ENCODE measurements around the gene LSMEM2. TPM values are rescaled to one million over a fixed set of nuclear protein-coding genes. Genes with fewer than 3 reads are reported as not detected.

Gene LSMEM2
- total and polyA plus RNA-seq, 2 of the 8 experiments (the other 6 are each of a cell fraction or from before 2014, with no cell fraction given), result 0.58 to 0.68 TPM

DNA sequence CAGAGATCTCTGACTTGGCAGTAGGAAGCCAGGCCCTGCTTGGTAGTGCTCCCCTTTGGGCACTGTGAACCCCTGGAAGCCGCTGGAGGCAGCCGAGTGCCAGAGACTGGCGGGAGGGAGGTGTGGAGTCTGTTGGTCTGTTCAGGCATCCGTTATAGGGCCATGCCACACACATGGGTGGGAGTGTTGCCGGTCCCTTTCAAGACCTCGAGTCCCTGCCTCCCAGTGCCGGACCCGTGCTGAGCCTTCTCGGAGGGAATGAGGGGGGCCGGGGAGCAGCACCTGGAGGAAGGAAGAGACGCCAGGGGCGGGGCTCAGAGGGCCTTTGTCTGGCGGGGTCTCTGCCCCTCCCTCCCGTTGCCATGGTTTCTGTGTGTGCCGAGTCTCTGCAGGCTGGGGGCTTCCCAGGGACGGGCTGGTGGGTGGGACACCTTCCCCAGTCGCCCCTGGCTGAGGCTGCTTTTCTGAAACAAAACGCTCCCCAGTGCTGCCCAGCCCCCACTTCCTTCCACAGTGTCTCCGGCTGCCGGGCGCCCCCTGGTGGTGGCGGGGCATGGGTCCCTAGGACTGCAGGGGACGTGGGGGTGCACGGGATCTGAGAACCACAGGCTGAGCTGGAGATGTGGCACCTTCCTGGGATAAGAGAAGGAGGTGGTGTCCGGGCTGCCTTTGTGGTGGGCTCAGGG, 32.9 kb upstream of the LSMEM2 start (continued):
- TF ChIP-seq TCF12 (IDR thresholded peaks at IDR 0.05; ENCODE audit: low read depth, low read length) (no peak; the same call in 1 of the 2 replicates), CBX8 (IDR thresholded peaks at IDR 0.05; ENCODE audit: borderline replicate concordance, low read depth, low read length) (no peak), MAFK (IDR thresholded peaks at IDR 0.05; ENCODE audit: low read depth, low read length) (no peak; the same call in 1 of the 2 replicates), GABPA (IDR thresholded peaks at IDR 0.05; ENCODE audit: borderline replicate concordance, insufficient read depth, low read length) (peak; percentile 53; the same call in 1 of the 2 replicates), BACH1 (IDR thresholded peaks at IDR 0.05; ENCODE audit: low read length) (peak; percentile 60; the same call in 1 of the 2 replicates), JUN (IDR thresholded peaks at IDR 0.05; ENCODE audit: low read depth, low read length) (no peak), RNF2 (IDR thresholded peaks at IDR 0.05; ENCODE audit: borderline replicate concordance, low read depth, low read length, missing control alignments, poor library complexity, severe bottlenecking) (no peak), SIX5 (IDR thresholded peaks at IDR 0.05; ENCODE audit: low read depth, low read length) (no peak), SIN3A (conservative IDR thresholded peaks at IDR 0.05 in 1 of 2, IDR thresholded peaks at IDR 0.05 in 1 of 2; ENCODE audit: low read depth in 1 of 2, low read length in 2 of 2) (peak; percentile 77 to 88; a peak in 3 of 4 replicates), CEBPB (IDR thresholded peaks at IDR 0.05; ENCODE audit: low read depth, low read length) (no peak), NANOG (IDR thresholded peaks at IDR 0.05; ENCODE audit: insufficient read depth, low read depth, low read length, poor library complexity, severe bottlenecking) (no peak), PHF8 (conservative IDR thresholded peaks at IDR 0.05; ENCODE audit: low read depth, low read length) (no peak), CHD2 (IDR thresholded peaks at IDR 0.05; ENCODE audit: low read length) (peak; percentile 73; the same call in 1 of the 2 replicates), YY1 (IDR thresholded peaks at IDR 0.05; ENCODE audit: low read depth, low read length) (no peak), TBP (IDR thresholded peaks at IDR 0.05; ENCODE audit: low read depth, low read length) (peak; percentile 47; the same call in 1 of the 2 replicates), SRF (IDR thresholded peaks at IDR 0.05; ENCODE audit: low read depth, low read length) (0 out of 2 replicates have a peak, but pooled peaks have one; percentile 27), TEAD4 (IDR thresholded peaks at IDR 0.05; ENCODE audit: low read depth, low read length) (no peak), CTBP2 (IDR thresholded peaks at IDR 0.05; ENCODE audit: borderline replicate concordance, insufficient read depth, insufficient read length, low read length) (peak; percentile 84), RFX5 (IDR thresholded peaks at IDR 0.05; ENCODE audit: borderline replicate concordance, low read depth, low read length) (no peak)
- TF ChIP-seq, protein P1, sequence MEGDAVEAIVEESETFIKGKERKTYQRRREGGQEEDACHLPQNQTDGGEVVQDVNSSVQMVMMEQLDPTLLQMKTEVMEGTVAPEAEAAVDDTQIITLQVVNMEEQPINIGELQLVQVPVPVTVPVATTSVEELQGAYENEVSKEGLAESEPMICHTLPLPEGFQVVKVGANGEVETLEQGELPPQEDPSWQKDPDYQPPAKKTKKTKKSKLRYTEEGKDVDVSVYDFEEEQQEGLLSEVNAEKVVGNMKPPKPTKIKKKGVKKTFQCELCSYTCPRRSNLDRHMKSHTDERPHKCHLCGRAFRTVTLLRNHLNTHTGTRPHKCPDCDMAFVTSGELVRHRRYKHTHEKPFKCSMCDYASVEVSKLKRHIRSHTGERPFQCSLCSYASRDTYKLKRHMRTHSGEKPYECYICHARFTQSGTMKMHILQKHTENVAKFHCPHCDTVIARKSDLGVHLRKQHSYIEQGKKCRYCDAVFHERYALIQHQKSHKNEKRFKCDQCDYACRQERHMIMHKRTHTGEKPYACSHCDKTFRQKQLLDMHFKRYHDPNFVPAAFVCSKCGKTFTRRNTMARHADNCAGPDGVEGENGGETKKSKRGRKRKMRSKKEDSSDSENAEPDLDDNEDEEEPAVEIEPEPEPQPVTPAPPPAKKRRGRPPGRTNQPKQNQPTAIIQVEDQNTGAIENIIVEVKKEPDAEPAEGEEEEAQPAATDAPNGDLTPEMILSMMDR (IDR thresholded peaks at IDR 0.05; ENCODE audit: control extremely low read depth in 1 of 3, insufficient read depth in 1 of 3, low read depth in 1 of 3, low read length in 3 of 3), result peak in 2 of 3 experiments; percentile 91 to 97; a peak in 3 of 4 replicates
